AG04449 (cell line): ENCODE measurements around the gene ETF1.
"Not testable (repeated sequence)": the region's sequence is repeated elsewhere in the genome, so short reads cannot be mapped to it uniquely, and the experiment has no call there.

Experiments
- CTCF ChIA-PET: fragments of 350-600 bp; formaldehyde crosslinking; extraction: SDS; loops from one replicate; lab custom pipeline; 2021; ENCODE audit warnings: antibody characterized with exemption; lab: Yijun Ruan, JAX
- POLR2A ChIA-PET: fragments of 400-600, 350-600 bp; formaldehyde crosslinking; extraction: SDS; loops from one replicate; lab custom pipeline; 2020; ENCODE audit warnings: antibody characterized with exemption, inconsistent platforms; lab: Yijun Ruan, JAX
- DNase-seq: peaks from one replicate; pipeline ENCODE4 v3.0.0-alpha.2; 2010; ENCODE audit warnings: low read depth, low spot score
- H3K4me3 ChIP-seq: 2 replicates; pipeline ENCODE4 v1.5.1; 2011; ENCODE audit warnings: low read depth, mild to moderate bottlenecking, control low read depth, low read length
- CTCF ChIP-seq: IDR thresholded peaks from one replicate; pipeline ENCODE4 v1.5.1; 2011; ENCODE audit warnings: mild to moderate bottlenecking, moderate library complexity, low read length, control low read depth, inconsistent platforms; ENCODE audit not compliant: insufficient read depth; ENCODE audit errors: missing control alignments

ETF1 gene

GRCh38 chr5:138489683-138490061, 53.4 kb downstream of the ETF1 start:
- no peak for DNase-seq
- ChIA-PET POLR2A (interaction anchor here (2.0 kb wide), 1 partner anchor 25 kb away, joined by 11 read pairs; the partner anchor contains the start of gene EGR1), CTCF (interaction anchor here (1.0 to 2.8 kb wide), 6 partner anchors 8 to 40 kb away, joined by 3 to 19 read pairs (median 6); partner anchors contain the start of gene EGR1)
- no peak overlapping the region for H3K4me3 ChIP-seq
- no peak for TF ChIP-seq CTCF

- H3K4me3 ChIP-seq, result no peak overlapping the region
- no peak for DNase-seq
- TF ChIP-seq CTCF, result no peak
- POLR2A ChIA-PET, result no interaction called here
- CTCF ChIA-PET, result no interaction called here
Observed at GRCh38 chr5:138488481-138488945, 54.5 kb downstream of the ETF1 start.

- ChIA-PET CTCF (interaction anchor here (1.0 to 2.4 kb wide), 3 partner anchors 18 to 25 kb away, joined by 3 to 12 read pairs (median 8); partner anchors contain the start of gene EGR1), POLR2A (no interaction called here)
- DNase-seq, result no peak
- no peak overlapping the region for H3K4me3 ChIP-seq
- no peak for TF ChIP-seq CTCF
Observed at GRCh38 chr5:138482638-138483037, 60.4 kb downstream of the ETF1 start.

- no peak for TF ChIP-seq CTCF
- CTCF ChIA-PET, result no interaction called here
- POLR2A ChIA-PET, result no interaction called here
- H3K4me3 ChIP-seq, result no peak overlapping the region
- no peak for DNase-seq
Observed at GRCh38 chr5:138476918-138477317, 66.1 kb downstream of the ETF1 start.

- DNase-seq, H3K4me3 ChIP-seq: not testable (repeated sequence)
- CTCF ChIA-PET, result interaction anchor here (0.8 to 1.2 kb wide), 2 partner anchors 24 to 31 kb away, joined by 3 read pairs; no protein-coding TSS in a partner anchor
- POLR2A ChIA-PET, result interaction anchor here (1.3 kb wide), 1 partner anchor 8 kb away, joined by 3 read pairs; the partner anchor contains the start of gene EGR1
Observed at GRCh38 chr5:138473151-138473550, 69.9 kb downstream of the ETF1 start.

GRCh38 chr5:138472353-138472752, 70.7 kb downstream of the ETF1 start:
- no peak for TF ChIP-seq CTCF
- POLR2A ChIA-PET, result no interaction called here
- no peak overlapping the region for H3K4me3 ChIP-seq
- CTCF ChIA-PET, result interaction anchor here (0.7 to 1.8 kb wide), 3 partner anchors 9 to 18 kb away, joined by 3 to 5 read pairs (median 4); no protein-coding TSS in a partner anchor
- no peak for DNase-seq

- no peak for DNase-seq
- ChIA-PET POLR2A (no interaction called here), CTCF (interaction anchor here (1.5 to 1.8 kb wide), 2 partner anchors 10 to 36 kb away, joined by 3 to 4 read pairs; no protein-coding TSS in a partner anchor)
Observed at GRCh38 chr5:138471052-138471361, 72.0 kb downstream of the ETF1 start.

More at GRCh38 chr5:138471052-138471361, 72.0 kb downstream of the ETF1 start:
- no peak overlapping the region for H3K4me3 ChIP-seq
- TF ChIP-seq CTCF, result no peak
